Panc1 (cell line): ENCODE results near the gene ZNF200. TPM values are rescaled to one million over a fixed set of nuclear protein-coding genes. Genes with fewer than 3 reads are reported as not detected.

ENCODE experiments used
- ATAC-seq: fragments of 200-7000 bp; cut with Tn5 transposase; 2 replicates; pipeline ENCODE4 v1.9.1; 2020; ENCODE audit warnings: mild to moderate bottlenecking, moderate library complexity
- BruUV-seq: library from RNA; stranded (reverse); fragments of 400-500 nt; replicated peaks from 2 replicates; lab custom pipeline; 2021; lab: Mats Ljungman, UMichigan
- CTCF ChIA-PET: fragments of 300-600 bp; sonication (Branson Sonifier 250); formaldehyde crosslinking; loops from one replicate; lab custom pipeline; 2022; ENCODE audit warnings: antibody characterized with exemption; lab: Charles Lee
- POLR2A ChIA-PET: fragments of 300-600 bp; sonication (Branson Sonifier 250); formaldehyde crosslinking; loops from one replicate; lab custom pipeline; 2022; ENCODE audit warnings: antibody characterized with exemption; lab: Charles Lee
- DNase-seq: peaks from one replicate; pipeline ENCODE4 v3.0.0-alpha.2; 2010; ENCODE audit warnings: low read depth, low spot score
- H3K27ac ChIP-seq: 2 replicates; pipeline ENCODE4 v1.5.1; 2011; ENCODE audit warnings: mild to moderate bottlenecking, low read length, inconsistent platforms
- H3K27me3 ChIP-seq: fragments of 200-500 bp; sonication (Bioruptor generic); 2 replicates; pipeline ENCODE4 v1.6.0; 2014; ENCODE audit warnings: low read length, inconsistent platforms; ENCODE audit not compliant: control insufficient read depth, insufficient read depth
- H3K36me3 ChIP-seq: fragments of 200-500 bp; sonication (Bioruptor generic); 2 replicates; pipeline ENCODE4 v1.5.1; 2014; ENCODE audit warnings: inconsistent platforms, mild to moderate bottlenecking, low read length, moderate library complexity; ENCODE audit not compliant: control insufficient read depth, insufficient read depth
- H3K4me1 ChIP-seq: 2 replicates; pipeline ENCODE4 v1.5.1; 2011; ENCODE audit warnings: inconsistent platforms, mild to moderate bottlenecking, low read length, moderate library complexity; ENCODE audit not compliant: control insufficient read depth, insufficient read depth
- H3K4me3 ChIP-seq, 2 experiments: 2 replicates each; pipeline ENCODE4 v1.5.1; 2011 to 2012; ENCODE audit warnings: low read depth in 2 of 2, low read length in 2 of 2, mild to moderate bottlenecking in 2 of 2, inconsistent platforms in 1 of 2, moderate library complexity in 1 of 2
- H3K9me3 ChIP-seq: fragments of 200-500 bp; sonication (Bioruptor generic); 2 replicates; pipeline ENCODE4 v1.5.1; 2014; ENCODE audit warnings: low read depth, mild to moderate bottlenecking, inconsistent platforms, low read length, moderate library complexity; ENCODE audit not compliant: control insufficient read depth, insufficient read depth
- POLR2AphosphoS5 ChIP-seq: IDR thresholded peaks from 2 replicates; pipeline ENCODE4 v1.6.1; 2012; ENCODE audit warnings: mild to moderate bottlenecking, low read depth, low read length, moderate library complexity
- SIN3A ChIP-seq: IDR thresholded peaks from 2 replicates; pipeline ENCODE4 v1.6.1; 2012; ENCODE audit warnings: low read depth, mild to moderate bottlenecking, low read length, moderate library complexity, borderline replicate concordance; ENCODE audit not compliant: insufficient read depth
- TCF7L2 ChIP-seq: IDR thresholded peaks from 2 replicates; pipeline ENCODE4 v1.6.1; 2011; ENCODE audit warnings: mild to moderate bottlenecking, low read depth, low read length, inconsistent platforms
- in situ Hi-C: cut with HindIII; loops from 2 replicates; pipeline ENCODE4 v1.10.0; 2016; ENCODE audit warnings: low sequenced_read_pairs, low pct_unique_long_range_greater_than_20kb
- intact Hi-C: fragments of 100-400 bp; cut with micrococcal nuclease; formaldehyde crosslinking; loops from one replicate; pipeline ENCODE4 v1.10.0; 2022; ENCODE audit not compliant: unreplicated experiment
- total RNA-seq: library from RNA; stranded (reverse); gene quantifications from one replicate; pipeline ENCODE4 v1.2.1, GENCODE V29; 2021; ENCODE audit not compliant: unreplicated experiment
- TF ChIP-seq, protein P1 (sequence below), 2 experiments: IDR thresholded peaks; 2 replicates each; pipeline ENCODE4 v1.6.1; 2011 to 2012; ENCODE audit warnings: low read depth in 2 of 2, control low read depth in 1 of 2, low read length in 1 of 2, mild to moderate bottlenecking in 1 of 2, moderate library complexity in 1 of 2; ENCODE audit not compliant: insufficient read depth in 1 of 2
- TF ChIP-seq, protein P2 (sequence below): fragments of 450-650 bp; IDR thresholded peaks from 2 replicates; pipeline ENCODE4 v1.5.1; 2017; ENCODE audit warnings: mild to moderate bottlenecking

ZNF200 gene
- total RNA-seq, 1 experiment from 2014 or later: 12.4 TPM

- Histone ChIP-seq H3K27ac (no peak overlapping the region), H3K4me3 (no peak overlapping the region), H3K27me3 (no peaks in the 10 kb centered on the region), H3K9me3 (no peaks in the 10 kb centered on the region), H3K36me3 (no peaks in the 10 kb centered on the region), H3K4me1 (no peaks in the 10 kb centered on the region)
- intact Hi-C loops: no loop called here
- in situ Hi-C loops: no loop called here
- no TSS peak for BruUV-seq
- ChIA-PET POLR2A (no interaction called here), CTCF (no interaction called here)
- no peak for DNase-seq
- TF ChIP-seq POLR2AphosphoS5 (no peak), SIN3A (no peak), TCF7L2 (no peak)
- TF ChIP-seq, protein P1, sequence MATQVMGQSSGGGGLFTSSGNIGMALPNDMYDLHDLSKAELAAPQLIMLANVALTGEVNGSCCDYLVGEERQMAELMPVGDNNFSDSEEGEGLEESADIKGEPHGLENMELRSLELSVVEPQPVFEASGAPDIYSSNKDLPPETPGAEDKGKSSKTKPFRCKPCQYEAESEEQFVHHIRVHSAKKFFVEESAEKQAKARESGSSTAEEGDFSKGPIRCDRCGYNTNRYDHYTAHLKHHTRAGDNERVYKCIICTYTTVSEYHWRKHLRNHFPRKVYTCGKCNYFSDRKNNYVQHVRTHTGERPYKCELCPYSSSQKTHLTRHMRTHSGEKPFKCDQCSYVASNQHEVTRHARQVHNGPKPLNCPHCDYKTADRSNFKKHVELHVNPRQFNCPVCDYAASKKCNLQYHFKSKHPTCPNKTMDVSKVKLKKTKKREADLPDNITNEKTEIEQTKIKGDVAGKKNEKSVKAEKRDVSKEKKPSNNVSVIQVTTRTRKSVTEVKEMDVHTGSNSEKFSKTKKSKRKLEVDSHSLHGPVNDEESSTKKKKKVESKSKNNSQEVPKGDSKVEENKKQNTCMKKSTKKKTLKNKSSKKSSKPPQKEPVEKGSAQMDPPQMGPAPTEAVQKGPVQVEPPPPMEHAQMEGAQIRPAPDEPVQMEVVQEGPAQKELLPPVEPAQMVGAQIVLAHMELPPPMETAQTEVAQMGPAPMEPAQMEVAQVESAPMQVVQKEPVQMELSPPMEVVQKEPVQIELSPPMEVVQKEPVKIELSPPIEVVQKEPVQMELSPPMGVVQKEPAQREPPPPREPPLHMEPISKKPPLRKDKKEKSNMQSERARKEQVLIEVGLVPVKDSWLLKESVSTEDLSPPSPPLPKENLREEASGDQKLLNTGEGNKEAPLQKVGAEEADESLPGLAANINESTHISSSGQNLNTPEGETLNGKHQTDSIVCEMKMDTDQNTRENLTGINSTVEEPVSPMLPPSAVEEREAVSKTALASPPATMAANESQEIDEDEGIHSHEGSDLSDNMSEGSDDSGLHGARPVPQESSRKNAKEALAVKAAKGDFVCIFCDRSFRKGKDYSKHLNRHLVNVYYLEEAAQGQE (IDR thresholded peaks at IDR 0.05; ENCODE audit: insufficient read depth in 1 of 2, low read depth in 2 of 2, low read length in 1 of 2): no peak
- TF ChIP-seq, protein P2, sequence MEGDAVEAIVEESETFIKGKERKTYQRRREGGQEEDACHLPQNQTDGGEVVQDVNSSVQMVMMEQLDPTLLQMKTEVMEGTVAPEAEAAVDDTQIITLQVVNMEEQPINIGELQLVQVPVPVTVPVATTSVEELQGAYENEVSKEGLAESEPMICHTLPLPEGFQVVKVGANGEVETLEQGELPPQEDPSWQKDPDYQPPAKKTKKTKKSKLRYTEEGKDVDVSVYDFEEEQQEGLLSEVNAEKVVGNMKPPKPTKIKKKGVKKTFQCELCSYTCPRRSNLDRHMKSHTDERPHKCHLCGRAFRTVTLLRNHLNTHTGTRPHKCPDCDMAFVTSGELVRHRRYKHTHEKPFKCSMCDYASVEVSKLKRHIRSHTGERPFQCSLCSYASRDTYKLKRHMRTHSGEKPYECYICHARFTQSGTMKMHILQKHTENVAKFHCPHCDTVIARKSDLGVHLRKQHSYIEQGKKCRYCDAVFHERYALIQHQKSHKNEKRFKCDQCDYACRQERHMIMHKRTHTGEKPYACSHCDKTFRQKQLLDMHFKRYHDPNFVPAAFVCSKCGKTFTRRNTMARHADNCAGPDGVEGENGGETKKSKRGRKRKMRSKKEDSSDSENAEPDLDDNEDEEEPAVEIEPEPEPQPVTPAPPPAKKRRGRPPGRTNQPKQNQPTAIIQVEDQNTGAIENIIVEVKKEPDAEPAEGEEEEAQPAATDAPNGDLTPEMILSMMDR: no peak
- ATAC-seq: no peak; the same call in 1 of the 2 replicates
Measured at GRCh38 chr16:3246002-3246401, 11.0 kb upstream of the ZNF200 start.

GRCh38 chr16:3243882-3244281 lies 8.9 kb upstream of the ZNF200 start:
- Histone ChIP-seq H3K36me3 (no peaks in the 10 kb centered on the region), H3K9me3 (no peaks in the 10 kb centered on the region), H3K4me1 (no peaks in the 10 kb centered on the region), H3K4me3 (no peak overlapping the region), H3K27ac (no peak overlapping the region), H3K27me3 (no peaks in the 10 kb centered on the region)
- TF ChIP-seq TCF7L2 (no peak), SIN3A (no peak), POLR2AphosphoS5 (no peak)
- TF ChIP-seq, protein P2: no peak
- TF ChIP-seq, protein P1 (IDR thresholded peaks at IDR 0.05; ENCODE audit: insufficient read depth in 1 of 2, low read depth in 2 of 2, low read length in 1 of 2): no peak
- in situ Hi-C loops (no loop called here), intact Hi-C loops (no loop called here)
- ATAC-seq: no peak
- POLR2A ChIA-PET: no interaction called here
- CTCF ChIA-PET: no interaction called here
- BruUV-seq: no TSS peak
- DNase-seq: no peak
